HUES48 (cell line): ENCODE data around the gene WDR93.
A peak's percentile ranks its signal among the peaks of the same experiment; 100 is the strongest.

ENCODE experiments used
- H3K27ac ChIP-seq: one replicate; pipeline ENCODE4 v1.7.0; 2013; ENCODE audit warnings: low read depth, low read length, inconsistent platforms
- H3K27me3 ChIP-seq: 2 replicates; pipeline ENCODE4 v1.6.1; 2013; ENCODE audit warnings: mild to moderate bottlenecking, low read length; ENCODE audit not compliant: control insufficient read depth, insufficient read depth
- H3K36me3 ChIP-seq: 2 replicates; pipeline ENCODE4 v1.6.1; 2013; ENCODE audit warnings: low read length; ENCODE audit not compliant: control insufficient read depth, insufficient read depth
- H3K4me1 ChIP-seq: 2 replicates; pipeline ENCODE4 v1.6.1; 2013; ENCODE audit warnings: mild to moderate bottlenecking, low read length; ENCODE audit not compliant: control insufficient read depth, insufficient read depth
- H3K4me3 ChIP-seq: 2 replicates; pipeline ENCODE4 v1.5.1; 2013; ENCODE audit warnings: mild to moderate bottlenecking, low read depth, low read length
- H3K9ac ChIP-seq: 2 replicates; pipeline ENCODE4 v1.6.1; 2013; ENCODE audit warnings: mild to moderate bottlenecking, low read depth, low read length, moderate library complexity
- H3K9me3 ChIP-seq: 2 replicates; pipeline ENCODE4 v1.6.1; 2013; ENCODE audit warnings: low read length; ENCODE audit not compliant: control insufficient read depth, insufficient read depth

WDR93 gene

GRCh38 chr15:89749951-89750559 lies 59.4 kb downstream of the WDR93 start:
- Histone ChIP-seq H3K4me1 (peaks cover 21% of the 10 kb centered on the region; the same call in 1 of the 2 replicates), H3K4me3 (peak overlapping the region; percentile 57), H3K9ac (no peak overlapping the region), H3K27ac (no peak overlapping the region), H3K27me3 (peaks cover 88% of the 10 kb centered on the region), H3K9me3 (no peaks in the 10 kb centered on the region), H3K36me3 (no peaks in the 10 kb centered on the region)

DNA sequence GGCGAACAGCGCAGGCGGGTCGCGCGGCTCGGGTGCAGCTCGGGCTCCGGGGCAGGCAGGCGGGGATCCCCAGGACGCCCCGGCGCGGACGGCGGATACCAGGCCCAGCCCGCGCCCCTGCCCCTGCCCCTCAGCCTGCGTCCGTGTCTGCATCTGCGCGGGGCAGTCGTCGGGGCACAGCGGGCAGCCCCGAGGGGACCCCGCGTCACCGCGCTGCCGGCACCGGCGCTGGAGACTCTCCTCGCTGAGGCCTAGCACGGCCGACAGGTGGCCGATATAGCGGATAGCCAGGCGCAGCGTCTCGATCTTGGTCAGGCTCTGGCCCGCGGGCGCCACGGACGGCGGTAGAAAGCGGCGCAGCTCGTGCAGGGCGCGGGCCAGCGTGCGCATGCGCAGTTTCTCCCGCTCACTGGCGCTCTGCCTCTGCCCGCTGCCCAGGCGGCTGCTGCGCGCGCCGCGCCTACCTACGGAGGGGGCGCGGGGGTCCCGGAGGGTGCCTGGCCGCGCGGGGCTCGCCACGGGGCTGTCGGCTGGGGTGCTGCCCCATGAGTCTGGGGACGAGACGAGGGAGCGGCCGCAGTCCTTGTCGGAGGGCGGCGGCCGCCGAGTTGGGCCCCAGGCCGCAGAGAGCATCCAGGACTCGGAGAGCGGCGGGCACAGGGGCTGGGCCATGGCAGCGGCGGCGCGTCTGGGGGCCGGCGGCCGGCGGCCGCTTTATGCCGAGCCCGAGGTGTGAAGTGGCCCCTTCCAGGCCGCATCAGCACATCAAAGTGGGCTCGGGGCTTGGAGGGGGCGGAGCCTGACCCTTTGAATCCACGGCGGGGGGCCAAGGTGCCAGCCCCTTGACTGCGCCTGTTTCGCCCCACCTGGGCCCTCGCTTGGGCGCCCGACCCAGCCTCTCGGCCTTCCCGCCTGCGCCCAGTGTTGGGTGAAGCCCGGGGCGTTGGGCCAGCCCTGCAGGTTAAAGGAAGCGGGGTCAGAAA lies 60.2 kb downstream of the WDR93 start, which contains the start of gene MESP1:
Gene MESP1, minus strand, starts transcription at position 690 of the 983 bp plus-strand sequence. Its CDS starts 18 bp downstream, at position 672.
- no peaks in the 10 kb centered on the region for H3K36me3 ChIP-seq
- H3K4me3 ChIP-seq, result peak within 1 kb of the TSS; percentile 57
- peaks cover 21% of the 10 kb centered on the region; the same call in 1 of the 2 replicates for H3K4me1 ChIP-seq
- no peaks in the 10 kb centered on the region for H3K9me3 ChIP-seq
- H3K27ac ChIP-seq, result no peak within 1 kb of the TSS
- no peak within 1 kb of the TSS for H3K9ac ChIP-seq
- H3K27me3 ChIP-seq, result peaks cover 84% of the 10 kb centered on the region

DNA sequence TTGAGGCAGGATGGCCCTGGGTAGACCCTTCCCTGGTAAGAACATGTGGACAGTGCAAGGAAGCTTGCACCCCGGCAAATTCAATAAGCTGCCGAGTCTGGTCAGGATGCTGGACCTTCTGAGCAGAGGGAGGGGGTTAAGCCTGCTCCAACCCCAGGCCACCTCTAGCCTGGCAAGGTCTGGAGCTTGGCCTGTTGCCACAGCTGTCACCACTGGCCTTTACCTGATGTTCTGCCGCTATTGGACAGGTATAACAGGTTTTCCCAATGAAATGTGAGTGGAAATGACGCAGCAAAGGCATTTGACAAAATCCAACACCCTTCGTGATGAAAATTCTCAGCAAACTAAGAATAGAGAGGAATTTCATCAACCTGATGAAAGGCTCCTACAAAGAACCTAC lies 61.1 kb downstream of the WDR93 start:
- no peak overlapping the region; the same call in 1 of the 2 replicates for H3K4me3 ChIP-seq
- no peak overlapping the region for H3K27ac ChIP-seq

DNA sequence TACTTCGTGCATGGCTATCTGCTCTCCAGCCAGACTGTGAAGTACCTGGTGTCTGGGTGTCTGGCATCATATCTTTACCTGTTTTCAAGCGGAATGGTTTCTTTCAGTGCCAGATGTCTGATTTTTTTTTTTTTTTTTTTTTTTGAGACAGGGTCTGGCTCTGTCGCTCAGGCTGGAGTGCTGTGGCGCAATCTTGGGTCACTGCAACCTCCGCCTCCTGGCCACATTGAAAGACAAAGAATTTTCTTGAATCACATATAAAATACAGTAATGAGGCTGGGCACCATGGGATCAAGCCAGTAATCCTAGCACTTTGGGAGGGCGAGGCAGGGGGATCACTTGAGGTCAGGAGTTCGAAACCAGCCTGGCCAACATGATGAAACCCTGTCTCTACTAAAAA lies 63.2 kb downstream of the WDR93 start:
- peaks cover 55% of the 10 kb centered on the region for H3K27me3 ChIP-seq
- no peak overlapping the region for H3K9ac ChIP-seq
- no peaks in the 10 kb centered on the region for H3K9me3 ChIP-seq
- no peaks in the 10 kb centered on the region for H3K36me3 ChIP-seq
- no peak overlapping the region for H3K4me3 ChIP-seq
- H3K4me1 ChIP-seq, result peaks cover 9% of the 10 kb centered on the region; the same call in 1 of the 2 replicates
- no peak overlapping the region for H3K27ac ChIP-seq

More for the DNA sequence above, 61.1 kb downstream of the WDR93 start:
- Histone ChIP-seq H3K9me3 (no peaks in the 10 kb centered on the region), H3K27me3 (peaks cover 76% of the 10 kb centered on the region), H3K36me3 (no peaks in the 10 kb centered on the region), H3K9ac (no peak overlapping the region), H3K4me1 (peaks cover 21% of the 10 kb centered on the region; the same call in 1 of the 2 replicates)

DNA sequence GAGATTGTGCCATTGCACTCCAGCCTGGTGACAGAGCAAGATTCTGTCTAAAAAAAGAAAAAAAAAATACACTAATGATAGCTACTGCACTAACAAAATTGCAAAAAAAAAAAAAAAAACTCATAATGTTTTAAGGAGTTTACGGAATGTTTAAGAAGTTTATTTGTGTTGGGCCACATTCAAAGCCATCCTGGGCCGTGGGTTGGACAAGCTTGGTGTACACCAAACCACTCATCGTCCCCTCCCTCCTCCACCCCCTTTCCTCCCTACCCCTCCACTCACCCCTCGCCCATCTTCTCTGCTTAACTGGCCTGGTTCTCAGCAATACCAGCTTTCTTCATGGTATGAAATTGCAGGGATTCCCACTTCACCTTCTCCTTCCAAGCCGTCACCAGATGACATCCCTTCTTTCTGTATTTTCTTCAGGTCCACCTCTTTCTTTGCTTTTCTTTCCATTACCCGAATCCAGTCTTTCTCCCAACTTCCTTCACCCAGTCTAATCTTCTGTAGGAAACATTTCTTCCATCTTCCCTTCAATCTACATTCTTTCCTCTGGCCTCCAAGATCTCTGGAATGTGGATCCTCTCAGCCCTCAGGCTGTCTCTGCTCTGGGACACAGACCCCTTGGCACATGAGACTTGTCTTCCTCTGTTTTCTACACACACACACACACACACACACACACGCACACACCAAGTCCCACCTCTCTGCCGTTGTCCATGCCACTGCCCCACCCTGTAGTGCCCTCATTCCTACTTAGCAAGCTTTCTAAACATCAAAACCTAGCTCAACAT lies 63.9 kb downstream of the WDR93 start:
- Histone ChIP-seq H3K9ac (no peak overlapping the region), H3K4me1 (peaks cover 4% of the 10 kb centered on the region; the same call in 1 of the 2 replicates), H3K36me3 (no peaks in the 10 kb centered on the region), H3K4me3 (no peak overlapping the region), H3K27ac (no peak overlapping the region), H3K27me3 (peaks cover 48% of the 10 kb centered on the region), H3K9me3 (no peaks in the 10 kb centered on the region)

DNA sequence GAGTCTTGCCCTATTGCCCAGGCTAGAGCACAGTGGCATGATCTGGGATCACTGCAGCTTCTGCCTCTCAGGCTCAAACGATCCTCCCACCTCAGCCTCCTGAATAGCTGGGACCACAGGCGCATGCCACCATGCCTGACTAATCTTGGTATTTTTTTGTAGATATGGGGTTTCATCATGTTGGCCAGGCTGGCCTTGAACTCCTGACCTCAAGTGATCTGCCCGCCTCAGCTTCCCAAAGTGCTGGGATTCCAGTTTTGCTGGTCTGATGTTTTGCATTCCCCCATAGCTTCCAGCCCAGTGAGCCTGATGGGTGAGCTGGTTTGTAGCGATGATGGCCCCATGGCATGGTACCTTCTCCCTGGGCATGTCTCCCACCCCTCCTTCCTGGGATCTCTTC lies 65.1 kb downstream of the WDR93 start:
- H3K4me1 ChIP-seq, result peaks cover 7% of the 10 kb centered on the region; the same call in 1 of the 2 replicates
- H3K4me3 ChIP-seq, result no peak overlapping the region
- H3K36me3 ChIP-seq, result no peaks in the 10 kb centered on the region
- no peak overlapping the region for H3K9ac ChIP-seq
- no peaks in the 10 kb centered on the region for H3K9me3 ChIP-seq
- H3K27me3 ChIP-seq, result peaks cover 37% of the 10 kb centered on the region
- no peak overlapping the region for H3K27ac ChIP-seq

GRCh38 chr15:89756897-89757296 lies 66.3 kb downstream of the WDR93 start:
- Histone ChIP-seq H3K4me1 (peaks cover 7% of the 10 kb centered on the region; the same call in 1 of the 2 replicates), H3K27ac (no peak overlapping the region)

GRCh38 chr15:89758283-89758682 lies 67.7 kb downstream of the WDR93 start:
- Histone ChIP-seq H3K9ac (no peak overlapping the region), H3K9me3 (no peaks in the 10 kb centered on the region), H3K4me1 (peaks cover 7% of the 10 kb centered on the region; the same call in 1 of the 2 replicates), H3K27me3 (peaks cover 14% of the 10 kb centered on the region; the same call in 1 of the 2 replicates), H3K27ac (no peak overlapping the region), H3K4me3 (no peak overlapping the region), H3K36me3 (no peaks in the 10 kb centered on the region)

More at GRCh38 chr15:89756897-89757296, 66.3 kb downstream of the WDR93 start:
- Histone ChIP-seq H3K9ac (no peak overlapping the region), H3K36me3 (no peaks in the 10 kb centered on the region), H3K9me3 (no peaks in the 10 kb centered on the region), H3K4me3 (no peak overlapping the region), H3K27me3 (peaks cover 25% of the 10 kb centered on the region)

- no peak overlapping the region for H3K9ac ChIP-seq
- no peak overlapping the region for H3K4me3 ChIP-seq
- peaks cover 9% of the 10 kb centered on the region; the same call in 1 of the 2 replicates for H3K27me3 ChIP-seq
- H3K4me1 ChIP-seq, result peaks cover 7% of the 10 kb centered on the region; the same call in 1 of the 2 replicates
- no peaks in the 10 kb centered on the region for H3K9me3 ChIP-seq
- no peak overlapping the region for H3K27ac ChIP-seq
- no peaks in the 10 kb centered on the region for H3K36me3 ChIP-seq
Observed at GRCh38 chr15:89758981-89759380, 68.4 kb downstream of the WDR93 start.

DNA sequence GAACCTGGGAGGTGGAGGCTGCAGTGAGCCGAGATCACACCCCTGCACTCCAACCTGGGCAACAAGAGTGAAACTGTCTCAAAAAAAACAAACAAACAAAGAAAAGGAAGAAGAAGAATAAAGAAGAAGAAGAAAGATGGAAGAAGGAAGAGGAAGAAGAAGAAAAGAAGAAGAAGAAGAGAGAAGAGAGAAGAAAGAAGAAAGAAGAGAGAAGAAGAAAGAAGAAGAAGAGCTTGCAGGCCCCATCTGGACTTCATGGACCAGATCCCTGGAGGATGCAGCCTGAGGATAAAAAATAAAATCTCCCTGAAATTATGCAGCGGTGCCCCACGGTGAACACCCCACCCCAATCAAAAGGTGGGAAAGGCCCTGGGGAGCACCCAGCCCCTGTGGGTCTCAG lies 69.2 kb downstream of the WDR93 start:
- H3K36me3 ChIP-seq, result no peaks in the 10 kb centered on the region
- no peaks in the 10 kb centered on the region for H3K9me3 ChIP-seq
- H3K9ac ChIP-seq, result no peak overlapping the region
- no peak overlapping the region for H3K4me3 ChIP-seq
- no peak overlapping the region for H3K27ac ChIP-seq
- H3K27me3 ChIP-seq, result peaks cover 5% of the 10 kb centered on the region; the same call in 1 of the 2 replicates
- peaks cover 7% of the 10 kb centered on the region; the same call in 1 of the 2 replicates for H3K4me1 ChIP-seq
